Left ventricle myocardium superior (tissue), 1 donor: Measurements from ENCODE around the gene SOAT2. TPM values are rescaled to one million over a fixed set of nuclear protein-coding genes. Genes with fewer than 3 reads are reported as not detected.
A peak's percentile ranks its signal among the peaks of the same experiment; 100 is the strongest.
"Not testable (repeated sequence)": the region's sequence is repeated elsewhere in the genome, so short reads cannot be mapped to it uniquely, and the experiment has no call there.

Experiments
- ATAC-seq: fragments of 200-7000 bp; cut with Tn5 transposase; one replicate; pipeline ENCODE4 v1.9.1; 2020; ENCODE audit warnings: mild to moderate bottlenecking, moderate library complexity
- DNase-seq: peaks from one replicate; pipeline ENCODE4 v3.0.0-alpha.2; 2020
- intact Hi-C: fragments of 100-400 bp; cut with micrococcal nuclease; formaldehyde crosslinking; loops from one replicate; pipeline ENCODE4 v1.11.0; 2022
- total RNA-seq: library from RNA; stranded (reverse); fragmentation: NEBNext Ultra II Directional; extraction: Animal tissue kit (Norgen Biotek cat#: 25700); gene quantifications from one replicate; pipeline ENCODE4 v1.2.1, GENCODE V29; 2021
- donor health status: DM: no; HTN: yes; CAD: no; lungs with severe emphysema.

SOAT2 gene
- total RNA-seq, 1 donor from 2014 or later, result 0.12 TPM

GRCh38 chr12:53098354-53098981 lies 4.8 kb upstream of the SOAT2 start:
- DNase-seq, result no peak
- peak; percentile 37 for ATAC-seq
- intact Hi-C loops, result no loop called here

GRCh38 chr12:53099071-53099882 lies 4.0 kb upstream of the SOAT2 start:
- ATAC-seq, result peak; percentile 70
- intact Hi-C loops, result no loop called here
- DNase-seq, result peak; percentile 93

- ATAC-seq (no peak), DNase-seq (no peak)
- intact Hi-C loops, result no loop called here
Observed at GRCh38 chr12:53100466-53101151, 2.7 kb upstream of the SOAT2 start.

GRCh38 chr12:53101266-53101665 lies 2.0 kb upstream of the SOAT2 start:
- intact Hi-C loops, result no loop called here
- ATAC-seq (no peak), DNase-seq (no peak)

- ATAC-seq (no peak), DNase-seq (no peak)
- intact Hi-C loops, result no loop called here
Observed at GRCh38 chr12:53101931-53102781, 1.1 kb upstream of the SOAT2 start.

GRCh38 chr12:53103860-53104305 lies 597 bp downstream of the SOAT2 start:
- intact Hi-C loops, result no loop called here
- ATAC-seq (no peak), DNase-seq (no peak)

- no peak for DNase-seq
- no peak for ATAC-seq
- intact Hi-C loops, result no loop called here
Observed at GRCh38 chr12:53105256-53105655, 2.0 kb downstream of the SOAT2 start.

GRCh38 chr12:53105712-53106439 lies 2.6 kb downstream of the SOAT2 start:
- ATAC-seq (no peak), DNase-seq (no peak)
- intact Hi-C loops, result no loop called here

- DNase-seq (no peak), ATAC-seq (no peak)
- intact Hi-C loops, result no loop called here
Observed at GRCh38 chr12:53107122-53107521, 3.8 kb downstream of the SOAT2 start.

GRCh38 chr12:53112431-53112830 lies 9.1 kb downstream of the SOAT2 start:
- intact Hi-C loops, DNase-seq, ATAC-seq: not testable (repeated sequence)

- DNase-seq (no peak), ATAC-seq (no peak)
- intact Hi-C loops, result no loop called here
Observed at GRCh38 chr12:53113136-53113705, 9.9 kb downstream of the SOAT2 start.

GRCh38 chr12:53113951-53114350 lies 10.7 kb downstream of the SOAT2 start:
- no peak for ATAC-seq
- intact Hi-C loops, result no loop called here

GRCh38 chr12:53115112-53115890 lies 12.0 kb downstream of the SOAT2 start:
- DNase-seq, result no peak
- intact Hi-C loops, result no loop called here
- peak; percentile 9 for ATAC-seq

More at GRCh38 chr12:53113951-53114350, 10.7 kb downstream of the SOAT2 start:
- no peak for DNase-seq

- DNase-seq, result no peak
- ATAC-seq, result peak; percentile 95
- intact Hi-C loops, result no loop called here
Observed at GRCh38 chr12:53115891-53116648, 12.8 kb downstream of the SOAT2 start.

- ATAC-seq (no peak), DNase-seq (no peak)
- intact Hi-C loops, result no loop called here
Observed at GRCh38 chr12:53118751-53119300, 15.5 kb downstream of the SOAT2 start.

GRCh38 chr12:53120685-53121525 lies 17.6 kb downstream of the SOAT2 start:
- ATAC-seq, result no peak
- DNase-seq, result no peak
- intact Hi-C loops, result no loop called here
